WI38 (cell line): Measurements from ENCODE around the gene CTPS1.
A peak's percentile ranks its signal among the peaks of the same experiment; 100 is the strongest.

Experiments
- H3K4me3 ChIP-seq: 2 replicates; pipeline ENCODE4 v1.5.1; 2011; ENCODE audit warnings: low read depth, mild to moderate bottlenecking, control low read depth, low read length
- CTCF ChIP-seq: IDR thresholded peaks from 2 replicates; pipeline ENCODE4 v1.5.1; 2012; ENCODE audit warnings: low read depth, mild to moderate bottlenecking, control low read depth, low read length

The CTPS1 gene

GRCh38 chr1:40951943-40952743 lies 27.4 kb upstream of the CTPS1 start:
- H3K4me3 ChIP-seq: no peak overlapping the region
- TF ChIP-seq CTCF: peak; percentile 81

GRCh38 chr1:40952744-40953315 lies 26.7 kb upstream of the CTPS1 start:
- H3K4me3 ChIP-seq: no peak overlapping the region

DNA sequence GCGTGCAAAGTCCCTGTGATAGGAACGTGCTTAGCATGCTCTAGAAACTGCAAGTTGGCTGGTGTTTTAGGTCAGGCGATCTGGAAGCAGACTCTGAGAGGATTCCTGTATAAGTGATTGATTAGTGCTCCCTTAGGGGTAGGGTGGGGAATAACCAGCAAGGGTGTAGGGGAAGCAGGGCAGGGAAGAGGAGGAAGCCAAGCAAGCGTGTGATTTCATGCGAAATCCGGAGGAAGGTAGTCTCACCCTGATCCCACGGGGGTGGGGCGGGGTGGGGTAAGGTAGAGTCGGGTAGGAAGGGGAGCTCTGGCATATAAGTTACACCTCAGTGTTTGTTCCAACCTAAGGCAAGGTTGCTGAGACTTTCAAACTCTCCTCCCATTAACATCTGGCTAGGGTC lies 24.9 kb upstream of the CTPS1 start:
- H3K4me3 ChIP-seq: no peak overlapping the region
- TF ChIP-seq CTCF: no peak

More at GRCh38 chr1:40952744-40953315, 26.7 kb upstream of the CTPS1 start:
- no peak for TF ChIP-seq CTCF

DNA sequence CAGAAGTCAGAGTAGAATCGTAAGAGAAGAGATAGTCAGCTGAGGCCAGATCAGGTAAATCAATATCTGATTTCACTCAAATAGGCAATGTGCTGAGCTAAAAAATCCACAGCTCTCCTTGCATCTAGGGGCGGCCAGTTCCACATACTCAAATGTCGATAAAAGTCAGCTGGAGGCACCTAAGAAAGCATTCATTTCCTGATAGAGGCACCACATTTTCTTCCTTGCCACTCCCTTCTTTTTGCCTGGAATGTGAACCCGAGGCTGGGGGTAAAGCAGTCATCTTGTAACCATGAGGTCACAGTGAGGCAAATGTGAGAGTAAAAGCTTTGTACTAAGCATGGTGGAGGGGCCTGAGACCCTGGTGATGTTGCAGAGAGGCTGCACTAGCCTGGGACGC lies 24.2 kb upstream of the CTPS1 start:
- no peak overlapping the region for H3K4me3 ChIP-seq
- TF ChIP-seq CTCF: no peak

DNA sequence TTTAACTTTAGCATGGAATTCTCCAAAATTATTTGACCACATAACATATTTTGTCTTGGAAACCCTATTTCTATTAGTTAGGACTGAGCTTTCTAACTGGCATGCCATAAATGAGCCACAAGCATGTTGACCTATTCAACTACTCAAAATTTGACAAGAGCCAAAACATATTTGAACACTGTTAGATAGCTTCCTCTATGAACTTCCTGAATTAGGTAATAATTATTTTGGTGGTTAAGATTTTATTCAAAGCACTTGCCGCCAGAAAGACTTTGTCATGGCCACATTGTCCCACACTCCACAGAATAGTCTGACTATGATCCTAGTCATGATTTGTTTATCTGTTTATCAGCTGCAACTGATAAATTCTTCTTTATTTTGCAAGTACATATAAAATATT lies 23.1 kb upstream of the CTPS1 start:
- no peak overlapping the region for H3K4me3 ChIP-seq
- TF ChIP-seq CTCF: no peak

- H3K4me3 ChIP-seq: no peak overlapping the region
- no peak for TF ChIP-seq CTCF
Measured at GRCh38 chr1:40958210-40958609, 21.3 kb upstream of the CTPS1 start.

- no peak overlapping the region for H3K4me3 ChIP-seq
- TF ChIP-seq CTCF: no peak
Measured at GRCh38 chr1:40965531-40965930, 14.0 kb upstream of the CTPS1 start.
